ENCODE results near the gene DAAM1.

DNA sequence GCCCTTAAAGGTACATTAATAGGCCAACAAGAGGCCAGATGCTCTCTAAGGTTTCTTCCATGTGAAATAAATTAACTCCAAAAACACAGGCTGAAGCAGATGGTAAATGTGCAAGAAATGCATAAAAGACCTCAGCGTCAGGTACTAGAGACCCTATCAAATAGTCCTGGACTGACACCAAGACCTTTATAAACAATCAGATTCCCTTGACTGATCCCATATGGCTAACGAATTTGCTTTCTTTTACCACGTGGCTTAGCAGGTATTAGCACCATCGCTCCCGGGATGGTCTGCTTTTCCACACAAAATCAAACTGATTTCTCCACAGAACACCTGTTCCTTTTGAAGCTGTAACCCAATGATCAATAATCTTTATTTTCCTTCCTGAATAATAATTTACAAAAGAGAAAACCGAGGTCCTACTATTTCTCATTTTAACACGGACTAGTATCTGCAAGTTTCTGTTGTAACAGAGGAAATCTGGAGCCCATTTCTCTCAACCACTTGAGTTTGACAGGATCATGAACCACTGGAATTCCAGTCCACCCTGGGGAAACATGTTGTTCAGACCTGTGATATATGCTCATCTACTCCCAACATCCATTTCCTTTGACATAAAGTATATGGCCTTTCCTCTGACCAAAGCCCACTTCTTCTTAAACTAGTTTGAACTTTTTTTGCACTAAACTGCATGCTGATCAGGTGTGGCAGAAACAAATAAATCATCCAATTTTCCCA, 48.2 kb upstream of the DAAM1 start:
- TF ChIP-seq, protein P1, sequence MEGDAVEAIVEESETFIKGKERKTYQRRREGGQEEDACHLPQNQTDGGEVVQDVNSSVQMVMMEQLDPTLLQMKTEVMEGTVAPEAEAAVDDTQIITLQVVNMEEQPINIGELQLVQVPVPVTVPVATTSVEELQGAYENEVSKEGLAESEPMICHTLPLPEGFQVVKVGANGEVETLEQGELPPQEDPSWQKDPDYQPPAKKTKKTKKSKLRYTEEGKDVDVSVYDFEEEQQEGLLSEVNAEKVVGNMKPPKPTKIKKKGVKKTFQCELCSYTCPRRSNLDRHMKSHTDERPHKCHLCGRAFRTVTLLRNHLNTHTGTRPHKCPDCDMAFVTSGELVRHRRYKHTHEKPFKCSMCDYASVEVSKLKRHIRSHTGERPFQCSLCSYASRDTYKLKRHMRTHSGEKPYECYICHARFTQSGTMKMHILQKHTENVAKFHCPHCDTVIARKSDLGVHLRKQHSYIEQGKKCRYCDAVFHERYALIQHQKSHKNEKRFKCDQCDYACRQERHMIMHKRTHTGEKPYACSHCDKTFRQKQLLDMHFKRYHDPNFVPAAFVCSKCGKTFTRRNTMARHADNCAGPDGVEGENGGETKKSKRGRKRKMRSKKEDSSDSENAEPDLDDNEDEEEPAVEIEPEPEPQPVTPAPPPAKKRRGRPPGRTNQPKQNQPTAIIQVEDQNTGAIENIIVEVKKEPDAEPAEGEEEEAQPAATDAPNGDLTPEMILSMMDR (optimal IDR thresholded peaks at IDR 0.05 in 1 of 3, IDR thresholded peaks at IDR 0.05 in 1 of 3, conservative IDR thresholded peaks at IDR 0.05 in 1 of 3; ENCODE audit: extremely low read depth in 1 of 3, insufficient read depth in 2 of 3, low read length in 3 of 3) = no peak
- no peak for TF ChIP-seq EZH2 (IDR thresholded peaks at IDR 0.05; ENCODE audit: low read length)
